HUES64 (cell line): ENCODE data around the gene EPG5.

Experiments used
- H3K27ac ChIP-seq: 2 replicates; pipeline ENCODE4 v1.7.0; 2013; ENCODE audit warnings: low read depth, low read length, inconsistent platforms
- H3K27me3 ChIP-seq: 2 replicates; pipeline ENCODE4 v1.6.1; 2013; ENCODE audit warnings: mild to moderate bottlenecking, low read length; ENCODE audit not compliant: insufficient read depth
- H3K36me3 ChIP-seq: 2 replicates; pipeline ENCODE4 v1.6.1; 2013; ENCODE audit warnings: mild to moderate bottlenecking, low read length; ENCODE audit not compliant: insufficient read depth
- H3K4me1 ChIP-seq: 2 replicates; pipeline ENCODE4 v1.6.1; 2013; ENCODE audit warnings: mild to moderate bottlenecking, low read length, moderate library complexity; ENCODE audit not compliant: insufficient read depth
- H3K4me3 ChIP-seq: 2 replicates; pipeline ENCODE4 v1.5.1; 2013; ENCODE audit warnings: mild to moderate bottlenecking, low read length, moderate library complexity
- H3K9ac ChIP-seq: 2 replicates; pipeline ENCODE4 v1.6.1; 2013; ENCODE audit warnings: mild to moderate bottlenecking, low read depth, low read length
- H3K9me3 ChIP-seq: 2 replicates; pipeline ENCODE4 v1.6.1; 2013; ENCODE audit warnings: low read depth, low read length; ENCODE audit not compliant: insufficient read depth
- WGBS: fragments of 150-250, 120-280 bp; methylation state at CpG from one replicate; pipeline ENCODE4 v1.1.7; 2013; ENCODE audit warnings: missing lambda C conversion rate; 5-methylcytosine and 5-hydroxymethylcytosine counted together

The EPG5 gene

GRCh38 chr18:45863469-45863868 is 103.7 kb downstream of the EPG5 start:
- Histone ChIP-seq H3K36me3 (peaks cover 69% of the 10 kb centered on the region), H3K4me1 (no peaks in the 10 kb centered on the region), H3K27me3 (no peaks in the 10 kb centered on the region), H3K27ac (no peak overlapping the region), H3K9me3 (no peaks in the 10 kb centered on the region), H3K9ac (no peak overlapping the region), H3K4me3 (no peak overlapping the region)
- no CpG with 5 or more reads among the region's 1 CpG for WGBS

GRCh38 chr18:45861926-45862325 is 105.2 kb downstream of the EPG5 start:
- WGBS = no CpG with 5 or more reads among the region's 1 CpG
- no peaks in the 10 kb centered on the region for H3K4me1 ChIP-seq
- no peaks in the 10 kb centered on the region for H3K9me3 ChIP-seq
- H3K9ac ChIP-seq = no peak overlapping the region
- H3K36me3 ChIP-seq = peaks cover 71% of the 10 kb centered on the region
- H3K27ac ChIP-seq = no peak overlapping the region
- H3K4me3 ChIP-seq = no peak overlapping the region
- H3K27me3 ChIP-seq = no peaks in the 10 kb centered on the region

- H3K9ac ChIP-seq = no peak overlapping the region
- H3K27ac ChIP-seq = no peak overlapping the region
- no peaks in the 10 kb centered on the region for H3K9me3 ChIP-seq
- peaks cover 73% of the 10 kb centered on the region for H3K36me3 ChIP-seq
- H3K27me3 ChIP-seq = no peaks in the 10 kb centered on the region
- WGBS = 100% methylated on average over 1 of the region's 3 CpGs
- H3K4me3 ChIP-seq = no peak overlapping the region
- H3K4me1 ChIP-seq = no peaks in the 10 kb centered on the region
Observed at GRCh38 chr18:45860971-45861370, 106.2 kb downstream of the EPG5 start.

GRCh38 chr18:45860492-45860891 is 106.6 kb downstream of the EPG5 start:
- Histone ChIP-seq H3K36me3 (peaks cover 75% of the 10 kb centered on the region), H3K27ac (no peak overlapping the region), H3K9ac (no peak overlapping the region), H3K4me1 (no peaks in the 10 kb centered on the region), H3K9me3 (no peaks in the 10 kb centered on the region), H3K4me3 (no peak overlapping the region), H3K27me3 (no peaks in the 10 kb centered on the region)
- 97% methylated on average over 4 of the region's 4 CpGs for WGBS

- Histone ChIP-seq H3K4me3 (no peak overlapping the region), H3K27ac (no peak overlapping the region), H3K4me1 (no peaks in the 10 kb centered on the region; the same call in 1 of the 2 replicates), H3K9ac (no peak overlapping the region), H3K9me3 (no peaks in the 10 kb centered on the region), H3K36me3 (peaks cover 72% of the 10 kb centered on the region), H3K27me3 (no peaks in the 10 kb centered on the region)
- 94% methylated on average over 2 of the region's 3 CpGs for WGBS
Observed at GRCh38 chr18:45859334-45859733, 107.8 kb downstream of the EPG5 start.

GRCh38 chr18:45856531-45856930 is 110.6 kb downstream of the EPG5 start:
- Histone ChIP-seq H3K36me3 (peaks cover 77% of the 10 kb centered on the region), H3K4me3 (no peak overlapping the region), H3K9ac (no peak overlapping the region), H3K27ac (no peak overlapping the region), H3K4me1 (no peaks in the 10 kb centered on the region; the same call in 1 of the 2 replicates), H3K27me3 (no peaks in the 10 kb centered on the region), H3K9me3 (no peaks in the 10 kb centered on the region)
- WGBS = 94% methylated on average over 4 of the region's 4 CpGs

GRCh38 chr18:45854036-45854586 is 113.0 kb downstream of the EPG5 start:
- peaks cover 63% of the 10 kb centered on the region for H3K36me3 ChIP-seq
- no peaks in the 10 kb centered on the region for H3K27me3 ChIP-seq
- 86% methylated on average over 2 of the region's 2 CpGs for WGBS

GRCh38 chr18:45852631-45853030 is 114.5 kb downstream of the EPG5 start:
- Histone ChIP-seq H3K4me1 (no peaks in the 10 kb centered on the region; the same call in 1 of the 2 replicates), H3K27ac (no peak overlapping the region), H3K27me3 (no peaks in the 10 kb centered on the region), H3K9ac (no peak overlapping the region), H3K36me3 (peaks cover 48% of the 10 kb centered on the region), H3K9me3 (no peaks in the 10 kb centered on the region), H3K4me3 (no peak overlapping the region)
- 97% methylated on average over 5 of the region's 5 CpGs for WGBS

More at GRCh38 chr18:45854036-45854586, 113.0 kb downstream of the EPG5 start:
- Histone ChIP-seq H3K4me1 (no peaks in the 10 kb centered on the region; the same call in 1 of the 2 replicates), H3K9ac (no peak overlapping the region), H3K4me3 (no peak overlapping the region), H3K9me3 (no peaks in the 10 kb centered on the region), H3K27ac (no peak overlapping the region)

GRCh38 chr18:45851161-45851925 is 115.8 kb downstream of the EPG5 start:
- Histone ChIP-seq H3K27ac (no peak overlapping the region), H3K4me3 (no peak overlapping the region), H3K27me3 (no peaks in the 10 kb centered on the region), H3K9ac (no peak overlapping the region), H3K9me3 (no peaks in the 10 kb centered on the region), H3K36me3 (peaks cover 40% of the 10 kb centered on the region), H3K4me1 (no peaks in the 10 kb centered on the region; the same call in 1 of the 2 replicates)
- WGBS = 93% methylated on average over 10 of the region's 10 CpGs

GRCh38 chr18:45850021-45850420 is 117.1 kb downstream of the EPG5 start:
- WGBS = 90% methylated on average over 10 of the region's 10 CpGs

GRCh38 chr18:45849529-45849928 is 117.6 kb downstream of the EPG5 start:
- Histone ChIP-seq H3K9ac (no peak overlapping the region), H3K9me3 (no peaks in the 10 kb centered on the region), H3K4me1 (no peaks in the 10 kb centered on the region; the same call in 1 of the 2 replicates), H3K27me3 (no peaks in the 10 kb centered on the region), H3K4me3 (no peak overlapping the region), H3K36me3 (peaks cover 22% of the 10 kb centered on the region), H3K27ac (no peak overlapping the region)
- WGBS = 97% methylated on average over 7 of the region's 7 CpGs

More at GRCh38 chr18:45850021-45850420, 117.1 kb downstream of the EPG5 start:
- no peaks in the 10 kb centered on the region for H3K9me3 ChIP-seq
- no peaks in the 10 kb centered on the region; the same call in 1 of the 2 replicates for H3K4me1 ChIP-seq
- H3K27ac ChIP-seq = no peak overlapping the region
- H3K27me3 ChIP-seq = no peaks in the 10 kb centered on the region
- peaks cover 27% of the 10 kb centered on the region for H3K36me3 ChIP-seq
- H3K4me3 ChIP-seq = no peak overlapping the region
- H3K9ac ChIP-seq = no peak overlapping the region
